H1 (cell line): Measurements from ENCODE around the gene MAGEB10. TPM values are rescaled to one million over a fixed set of nuclear protein-coding genes. Genes with fewer than 3 reads are reported as not detected.

Experiments
- ATF3 ChIP-seq: IDR thresholded peaks from 2 replicates; pipeline ENCODE4 v1.6.1; 2011; ENCODE audit warnings: low read depth, mild to moderate bottlenecking, low read length; ENCODE audit not compliant: insufficient read depth
- BRCA1 ChIP-seq: IDR thresholded peaks from 2 replicates; pipeline ENCODE4 v1.6.1; 2012; ENCODE audit warnings: low read depth, low read length, improper control_type of control experiment
- CTCF ChIP-seq, 3 experiments: IDR thresholded peaks; 1 replicate in 2 of 3; 2 replicates in 1 of 3; pipeline versions ENCODE4 v1.5.1 to v1.6.1; 2011; ENCODE audit warnings: low read length in 3 of 3, mild to moderate bottlenecking in 3 of 3, inconsistent platforms in 2 of 3, low read depth in 1 of 3, moderate library complexity in 1 of 3; ENCODE audit not compliant: insufficient read depth in 1 of 3; ENCODE audit errors: control extremely low read depth in 1 of 3
- EP300 ChIP-seq, 2 experiments: IDR thresholded peaks; 1 replicate in 1 of 2; 2 replicates in 1 of 2; pipeline ENCODE4 v1.6.1; 2011 to 2012; ENCODE audit warnings: low read depth in 2 of 2, low read length in 2 of 2, mild to moderate bottlenecking in 2 of 2, borderline replicate concordance in 1 of 2, inconsistent platforms in 1 of 2, moderate library complexity in 1 of 2
- JUND ChIP-seq: IDR thresholded peaks from 2 replicates; pipeline ENCODE4 v1.6.1; 2011; ENCODE audit warnings: mild to moderate bottlenecking, improper control_type of control experiment, low read length
- KDM5A ChIP-seq: fragments of 200-600 bp; IDR thresholded peaks from 2 replicates; pipeline ENCODE4 v1.7.1; 2012; ENCODE audit warnings: mild to moderate bottlenecking, low read length, inconsistent platforms, mixed read lengths
- POLR2A ChIP-seq, 2 experiments: IDR thresholded peaks; 1 replicate in 1 of 2; 2 replicates in 1 of 2; pipeline ENCODE4 v1.6.1; 2011; ENCODE audit warnings: low read depth in 2 of 2, low read length in 2 of 2, mild to moderate bottlenecking in 2 of 2; ENCODE audit errors: control extremely low read depth in 1 of 2
- POU5F1 ChIP-seq: IDR thresholded peaks from 2 replicates; pipeline ENCODE4 v1.6.1; 2011; ENCODE audit warnings: low read depth, mild to moderate bottlenecking, low read length, moderate library complexity
- SIRT6 ChIP-seq: IDR thresholded peaks from one replicate; pipeline ENCODE4 v1.7.1; 2012; ENCODE audit warnings: low read length, inconsistent platforms
- SP1 ChIP-seq: IDR thresholded peaks from 2 replicates; pipeline ENCODE4 v1.6.1; 2011; ENCODE audit warnings: low read depth, low read length
- SP2 ChIP-seq: IDR thresholded peaks from 2 replicates; pipeline ENCODE4 v1.6.1; 2012; ENCODE audit warnings: mild to moderate bottlenecking, low read length, inconsistent platforms
- TBP ChIP-seq: IDR thresholded peaks from 2 replicates; pipeline ENCODE4 v1.6.1; 2011; ENCODE audit warnings: low read depth, low read length, improper control_type of control experiment
- TCF12 ChIP-seq: IDR thresholded peaks from 2 replicates; pipeline ENCODE4 v1.6.1; 2011; ENCODE audit warnings: low read depth, mild to moderate bottlenecking, low read length
- USF2 ChIP-seq: IDR thresholded peaks from 2 replicates; pipeline ENCODE4 v1.6.1; 2011; ENCODE audit warnings: low read length, improper control_type of control experiment
- YY1 ChIP-seq: IDR thresholded peaks from 2 replicates; pipeline ENCODE4 v1.6.1; 2011; ENCODE audit warnings: low read depth, mild to moderate bottlenecking, low read length
- polyA plus RNA-seq, 7 experiments: library from polyadenylated mRNA; depleted of rRNA in 3 of 7; stranded (reverse) in 5 of 7; unstranded in 2 of 7; fragments of >200 nt in 5 of 7; fragments of 200-250 nt in 2 of 7; gene quantifications; 1 replicate in 5 of 7; 2 replicates in 1 of 7; 4 replicates in 1 of 7; pipeline versions ENCODE4 v1.2.1 to v1.2.3, GENCODE V29; 2011 to 2013; ENCODE audit warnings: missing spikeins in 2 of 7, mixed read lengths in 2 of 7
- total RNA-seq: library from RNA; stranded (reverse); fragmentation: NEBNext Ultra II Directional; extraction: Animal tissue kit (Norgen Biotek cat#: 25700); gene quantifications from 2 replicates; pipeline ENCODE4 v1.2.1, GENCODE V29; 2021

Gene MAGEB10
- total and polyA plus RNA-seq, 2 of the 8 experiments (the other 6 are each of a cell fraction or from before 2014, with no cell fraction given): not detected

- TF ChIP-seq POU5F1: no peak
- TF ChIP-seq SIRT6: no peak
- no peak for TF ChIP-seq JUND
- TF ChIP-seq EP300 (IDR thresholded peaks at IDR 0.05; ENCODE audit: borderline replicate concordance in 1 of 2, low read depth in 2 of 2, low read length in 2 of 2): no peak
- no peak for TF ChIP-seq USF2
- no peak for TF ChIP-seq BRCA1
- no peak for TF ChIP-seq KDM5A
- TF ChIP-seq SP1: no peak
- no peak for TF ChIP-seq TCF12
- no peak for TF ChIP-seq TBP
- TF ChIP-seq CTCF (IDR thresholded peaks at IDR 0.05; ENCODE audit: control extremely low read depth in 1 of 3, insufficient read depth in 1 of 3, low read depth in 1 of 3, low read length in 3 of 3): no peak
- no peak for TF ChIP-seq YY1
- no peak for TF ChIP-seq POLR2A (IDR thresholded peaks at IDR 0.05; ENCODE audit: control extremely low read depth in 1 of 2, low read depth in 2 of 2, low read length in 2 of 2)
- no peak for TF ChIP-seq SP2
- TF ChIP-seq ATF3: no peak
Measured at GRCh38 chrX:27838185-27838584, 30.4 kb downstream of the MAGEB10 start (continued).
